Measurements from ENCODE around the gene RET.

The RET gene

DNA sequence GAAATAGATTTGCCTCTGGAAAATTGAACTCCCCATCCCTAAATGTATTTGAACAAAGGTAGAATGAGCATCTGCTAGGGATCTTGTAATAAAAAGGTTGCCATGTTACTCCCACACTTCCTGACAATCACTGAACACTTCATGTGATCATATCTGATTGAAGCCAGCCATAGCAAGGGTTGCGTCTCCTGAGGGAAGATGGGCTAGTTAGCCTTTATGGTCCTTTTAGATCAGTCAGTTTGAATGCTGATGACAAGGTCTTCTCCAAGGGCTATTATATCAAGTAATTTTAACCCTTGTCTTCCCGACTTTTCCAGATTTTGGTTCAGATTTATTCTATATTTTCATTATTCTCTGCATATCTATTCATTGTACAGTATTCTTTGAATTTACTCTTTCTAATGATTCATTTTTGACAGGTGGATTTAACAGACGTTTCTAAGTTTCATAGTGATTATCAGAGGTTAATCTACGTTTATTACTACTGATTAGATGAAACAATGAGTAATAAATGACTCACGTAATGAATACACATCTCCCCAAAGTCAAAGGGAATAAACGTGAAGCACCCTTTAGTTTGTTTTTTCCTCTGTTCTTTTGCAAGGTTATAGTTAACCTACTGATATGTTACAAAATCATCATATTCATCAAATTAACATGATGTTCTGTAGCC lies 89.5 kb downstream of the RET start:
- no peak overlapping the region for H3K27ac ChIP-seq (ENCODE audit: low read depth, low read length)

GRCh38 chr10:43166880-43167497 lies 90.1 kb downstream of the RET start:
- Histone ChIP-seq H3K27ac (ENCODE audit: low read depth, low read length) (no peak overlapping the region), H3F3A (ENCODE audit: insufficient read depth) (no peaks in the 10 kb centered on the region), H2AFZ (ENCODE audit: low read depth, low read length, severe bottlenecking) (no peak overlapping the region), H3K36me3 (ENCODE audit: low read length) (no peaks in the 10 kb centered on the region), H3K4me3 (ENCODE audit: insufficient read depth, low read length, poor library complexity, severe bottlenecking) (no peak overlapping the region), H3K79me2 (ENCODE audit: insufficient read depth, low read length) (no peaks in the 10 kb centered on the region), H3K27me3 (ENCODE audit: low read length) (no peaks in the 10 kb centered on the region), H3K9me3 (ENCODE audit: insufficient read depth, low read length) (no peaks in the 10 kb centered on the region), H3K9ac (ENCODE audit: low read length) (no peak overlapping the region), H3K9me2 (replicated peaks; ENCODE audit: insufficient read depth, low read length) (no peaks in the 10 kb centered on the region), H4K20me1 (ENCODE audit: low read depth, low read length) (no peaks in the 10 kb centered on the region), H3K4me2 (ENCODE audit: low read depth, low read length, poor library complexity, severe bottlenecking) (no peak overlapping the region)
- TF ChIP-seq, protein P1, sequence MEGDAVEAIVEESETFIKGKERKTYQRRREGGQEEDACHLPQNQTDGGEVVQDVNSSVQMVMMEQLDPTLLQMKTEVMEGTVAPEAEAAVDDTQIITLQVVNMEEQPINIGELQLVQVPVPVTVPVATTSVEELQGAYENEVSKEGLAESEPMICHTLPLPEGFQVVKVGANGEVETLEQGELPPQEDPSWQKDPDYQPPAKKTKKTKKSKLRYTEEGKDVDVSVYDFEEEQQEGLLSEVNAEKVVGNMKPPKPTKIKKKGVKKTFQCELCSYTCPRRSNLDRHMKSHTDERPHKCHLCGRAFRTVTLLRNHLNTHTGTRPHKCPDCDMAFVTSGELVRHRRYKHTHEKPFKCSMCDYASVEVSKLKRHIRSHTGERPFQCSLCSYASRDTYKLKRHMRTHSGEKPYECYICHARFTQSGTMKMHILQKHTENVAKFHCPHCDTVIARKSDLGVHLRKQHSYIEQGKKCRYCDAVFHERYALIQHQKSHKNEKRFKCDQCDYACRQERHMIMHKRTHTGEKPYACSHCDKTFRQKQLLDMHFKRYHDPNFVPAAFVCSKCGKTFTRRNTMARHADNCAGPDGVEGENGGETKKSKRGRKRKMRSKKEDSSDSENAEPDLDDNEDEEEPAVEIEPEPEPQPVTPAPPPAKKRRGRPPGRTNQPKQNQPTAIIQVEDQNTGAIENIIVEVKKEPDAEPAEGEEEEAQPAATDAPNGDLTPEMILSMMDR (IDR thresholded peaks at IDR 0.05; ENCODE audit: insufficient read depth, low read length, poor library complexity, severe bottlenecking) = no peak
- TF ChIP-seq EZH2phosphoT487 (conservative IDR thresholded peaks at IDR 0.05; ENCODE audit: low read length) = no peak

More for the DNA sequence above, 89.5 kb downstream of the RET start:
- H3K79me2 ChIP-seq (ENCODE audit: insufficient read depth, low read length) = no peaks in the 10 kb centered on the region
- no peak overlapping the region for H2AFZ ChIP-seq (ENCODE audit: low read depth, low read length, severe bottlenecking)
- H3K27me3 ChIP-seq (ENCODE audit: low read length) = no peaks in the 10 kb centered on the region
- no peaks in the 10 kb centered on the region for H3K9me3 ChIP-seq (ENCODE audit: insufficient read depth, low read length)
- no peaks in the 10 kb centered on the region for H3K9me2 ChIP-seq (replicated peaks; ENCODE audit: insufficient read depth, low read length)
- no peak overlapping the region for H3K4me3 ChIP-seq (ENCODE audit: insufficient read depth, low read length, poor library complexity, severe bottlenecking)
- no peak overlapping the region for H3K9ac ChIP-seq (ENCODE audit: low read length)
- no peaks in the 10 kb centered on the region for H4K20me1 ChIP-seq (ENCODE audit: low read depth, low read length)
- no peak for TF ChIP-seq EZH2phosphoT487 (conservative IDR thresholded peaks at IDR 0.05; ENCODE audit: low read length)
- TF ChIP-seq, protein P1 (IDR thresholded peaks at IDR 0.05; ENCODE audit: insufficient read depth, low read length, poor library complexity, severe bottlenecking) = no peak
- H3K36me3 ChIP-seq (ENCODE audit: low read length) = no peaks in the 10 kb centered on the region
- no peak overlapping the region for H3K4me2 ChIP-seq (ENCODE audit: low read depth, low read length, poor library complexity, severe bottlenecking)
- no peaks in the 10 kb centered on the region for H3F3A ChIP-seq (ENCODE audit: insufficient read depth)

DNA sequence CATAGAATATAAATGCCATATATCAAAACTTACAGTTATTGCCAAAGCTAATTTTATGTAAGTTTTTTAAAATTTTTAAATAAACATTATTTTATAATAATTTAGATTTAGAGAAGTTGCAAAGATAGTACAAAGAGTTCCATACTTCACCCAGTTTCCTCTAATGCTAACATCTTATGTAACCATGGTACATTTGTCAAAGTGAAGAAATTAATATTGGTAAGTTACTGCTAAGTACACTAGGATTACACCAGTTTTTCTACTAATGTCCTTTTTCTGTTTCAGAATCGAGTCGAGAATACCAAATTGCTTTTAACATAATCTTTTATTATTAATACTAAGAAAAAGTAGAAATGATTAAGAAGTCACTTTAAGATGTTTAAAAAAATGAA lies 90.6 kb downstream of the RET start:
- Histone ChIP-seq H3K27me3 (ENCODE audit: low read length) (no peaks in the 10 kb centered on the region), H3K9me3 (ENCODE audit: insufficient read depth, low read length) (no peaks in the 10 kb centered on the region), H3K36me3 (ENCODE audit: low read length) (no peaks in the 10 kb centered on the region), H3K9ac (ENCODE audit: low read length) (no peak overlapping the region), H3K27ac (ENCODE audit: low read depth, low read length) (no peak overlapping the region), H3K4me2 (ENCODE audit: low read depth, low read length, poor library complexity, severe bottlenecking) (no peak overlapping the region), H3F3A (ENCODE audit: insufficient read depth) (no peaks in the 10 kb centered on the region), H2AFZ (ENCODE audit: low read depth, low read length, severe bottlenecking) (no peak overlapping the region), H3K4me3 (ENCODE audit: insufficient read depth, low read length, poor library complexity, severe bottlenecking) (no peak overlapping the region), H3K79me2 (ENCODE audit: insufficient read depth, low read length) (no peaks in the 10 kb centered on the region), H4K20me1 (ENCODE audit: low read depth, low read length) (no peaks in the 10 kb centered on the region), H3K9me2 (replicated peaks; ENCODE audit: insufficient read depth, low read length) (no peaks in the 10 kb centered on the region)
- TF ChIP-seq, protein P1 (IDR thresholded peaks at IDR 0.05; ENCODE audit: insufficient read depth, low read length, poor library complexity, severe bottlenecking) = no peak
- TF ChIP-seq EZH2phosphoT487 (conservative IDR thresholded peaks at IDR 0.05; ENCODE audit: low read length) = no peak

All from SU-DHL-6 (cell line).